GM12878 (cell line): ENCODE results near the gene BMERB1. TPM values are rescaled to one million over a fixed set of nuclear protein-coding genes. Genes with fewer than 3 reads are reported as not detected.

Source experiments
- ATAC-seq: fragments of 200-7000 bp; cut with Tn5 transposase; 3 replicates; pipeline ENCODE4 v1.9.1; 2020; ENCODE audit warnings: mild to moderate bottlenecking, moderate library complexity
- BruUV-seq: library from RNA; stranded (reverse); fragments of 400-500 nt; replicated peaks from 2 replicates; lab custom pipeline; 2021; lab: Mats Ljungman, UMichigan
- CTCF ChIA-PET: fragments of 300-600 bp; sonication (Branson Sonifier 250); formaldehyde crosslinking; extraction: SDS; loops from one replicate; lab custom pipeline; 2021; ENCODE audit warnings: inconsistent platforms; lab: Yijun Ruan, JAX
- POLR2A ChIA-PET: fragments of 350-600 bp; formaldehyde crosslinking; extraction: SDS; loops from one replicate; lab custom pipeline; 2021; ENCODE audit warnings: inconsistent platforms; lab: Charles Lee
- RAD21 ChIA-PET: fragments of 300-600 bp; sonication (Branson Sonifier 250); formaldehyde crosslinking; loops from one replicate; lab custom pipeline; 2023; ENCODE audit warnings: antibody characterized with exemption; ENCODE audit not compliant: unreplicated experiment; lab: Charles Lee
- SMC1A ChIA-PET: fragments of 300-600 bp; sonication (Branson Sonifier 250); formaldehyde crosslinking; loops from one replicate; lab custom pipeline; 2023; ENCODE audit not compliant: unreplicated experiment, uncharacterized antibody; lab: Charles Lee
- DNase-seq: peaks from one replicate; pipeline ENCODE4 v3.0.0-alpha.2; 2011; ENCODE audit warnings: low read depth, low spot score
- FAIRE-seq: peaks from 3 replicates; lab custom pipeline; 2011; peaks lifted over from hg19 to GRCh38; lab: Jason Lieb, UNC
- H2AFZ ChIP-seq: 2 replicates; pipeline ENCODE4 v1.6.0; 2011; ENCODE audit warnings: low read depth, low read length, control low read depth; ENCODE audit not compliant: control insufficient read depth
- H3K27ac ChIP-seq: 2 replicates; pipeline ENCODE4 v1.5.1; 2011; ENCODE audit warnings: control low read depth; ENCODE audit not compliant: control insufficient read depth, insufficient read depth
- H3K27me3 ChIP-seq, 2 experiments: replicated peaks in 1 of 2; 2 replicates each; pipeline versions ENCODE4 v1.6.0 to v1.6.1; 2011; ENCODE audit warnings: low read length in 1 of 2; ENCODE audit not compliant: control insufficient read depth in 2 of 2, insufficient read depth in 2 of 2
- H3K36me3 ChIP-seq, 2 experiments: 2 replicates each; pipeline ENCODE4 v1.5.1; 2011; ENCODE audit warnings: low read length in 1 of 2; ENCODE audit not compliant: control insufficient read depth in 2 of 2, insufficient read depth in 2 of 2
- H3K4me1 ChIP-seq: 2 replicates; pipeline ENCODE4 v1.6.1; 2011; ENCODE audit warnings: mild to moderate bottlenecking, low read length, moderate library complexity, mixed read lengths; ENCODE audit not compliant: control insufficient read depth, insufficient read depth
- H3K4me2 ChIP-seq: 2 replicates; pipeline ENCODE4 v1.6.0; 2011; ENCODE audit warnings: control low read depth; ENCODE audit not compliant: control insufficient read depth, insufficient read depth
- H3K4me3 ChIP-seq: fragments of 200-600 bp; sonication (generic); 2 replicates; pipeline ENCODE4 v1.5.1; 2016
- H3K79me2 ChIP-seq: 2 replicates; pipeline ENCODE4 v1.6.0; 2011; ENCODE audit warnings: low read length; ENCODE audit not compliant: control insufficient read depth, insufficient read depth
- H3K9ac ChIP-seq: 2 replicates; pipeline ENCODE4 v1.8.0; 2011; ENCODE audit warnings: low read length, control low read depth, mixed read lengths; ENCODE audit not compliant: control insufficient read depth, insufficient read depth
- H3K9me3 ChIP-seq: replicated peaks from 3 replicates; pipeline ENCODE4 v1.5.1; 2011; ENCODE audit warnings: mild to moderate bottlenecking, low read length; ENCODE audit not compliant: control insufficient read depth, insufficient read depth
- H4K20me1 ChIP-seq: 2 replicates; pipeline ENCODE4 v1.6.0; 2011; ENCODE audit not compliant: control insufficient read depth, insufficient read depth
- BMI1 ChIP-seq: fragments of 450-650 bp; IDR thresholded peaks from 2 replicates; pipeline ENCODE4 v1.6.1; 2016; ENCODE audit warnings: mild to moderate bottlenecking, moderate library complexity, borderline replicate concordance
- CHD1 ChIP-seq: IDR thresholded peaks from 2 replicates; pipeline ENCODE4 v1.6.1; 2012; ENCODE audit warnings: low read depth, low read length, improper control_type of control experiment
- EGR1 ChIP-seq, 2 experiments: IDR thresholded peaks; 1 replicate in 1 of 2; 2 replicates in 1 of 2; pipeline ENCODE4 v1.6.1; 2011 to 2012; ENCODE audit warnings: low read depth in 2 of 2, low read length in 2 of 2, borderline replicate concordance in 1 of 2, mild to moderate bottlenecking in 1 of 2, moderate library complexity in 1 of 2
- FOXK2 ChIP-seq: fragments of 450-650 bp; IDR thresholded peaks from 2 replicates; pipeline ENCODE4 v1.6.1; 2017; ENCODE audit warnings: mild to moderate bottlenecking, moderate library complexity
- HDAC6 ChIP-seq: fragments of 200-600 bp; sonication (generic); IDR thresholded peaks from one replicate; pipeline ENCODE4 v1.8.0; 2017; ENCODE audit warnings: antibody characterized with exemption; ENCODE audit not compliant: unreplicated experiment
- LARP7 ChIP-seq: fragments of 450-650 bp; IDR thresholded peaks from 2 replicates; pipeline ENCODE4 v1.6.1; 2017; ENCODE audit warnings: mild to moderate bottlenecking
- MEF2A ChIP-seq: IDR thresholded peaks from 2 replicates; pipeline ENCODE4 v1.6.1; 2011; ENCODE audit warnings: low read depth, mild to moderate bottlenecking, low read length, moderate library complexity; ENCODE audit not compliant: insufficient read depth
- MTA3 ChIP-seq: IDR thresholded peaks from 2 replicates; pipeline ENCODE4 v1.6.1; 2012; ENCODE audit warnings: low read length, inconsistent platforms, borderline replicate concordance
- NFIC ChIP-seq: IDR thresholded peaks from 2 replicates; pipeline ENCODE4 v1.6.1; 2012; ENCODE audit warnings: low read depth, mild to moderate bottlenecking, inconsistent platforms, low read length, moderate library complexity
- POLR2AphosphoS5 ChIP-seq: IDR thresholded peaks from 2 replicates; pipeline ENCODE4 v1.6.1; 2011; ENCODE audit warnings: mild to moderate bottlenecking, low read length, inconsistent platforms
- RAD21 ChIP-seq: IDR thresholded peaks from 2 replicates; pipeline ENCODE4 v1.6.1; 2011; ENCODE audit warnings: mild to moderate bottlenecking, low read depth, low read length, moderate library complexity; ENCODE audit not compliant: insufficient read depth
- RB1 ChIP-seq: fragments of 450-650 bp; formaldehyde crosslinking; IDR thresholded peaks from 2 replicates; pipeline ENCODE4 v1.6.1; 2017; ENCODE audit warnings: mild to moderate bottlenecking, borderline replicate concordance
- RBBP5 ChIP-seq: fragments of 200-600 bp; sonication (generic); conservative IDR thresholded peaks from 2 replicates; pipeline ENCODE4 v1.6.1; 2016
- TCF7 ChIP-seq: IDR thresholded peaks from 2 replicates; pipeline ENCODE4 v1.6.1; 2014; ENCODE audit warnings: antibody characterized with exemption, borderline replicate concordance
- ZZZ3 ChIP-seq: IDR thresholded peaks from 2 replicates; pipeline ENCODE4 v1.6.1; 2011; ENCODE audit warnings: low read depth; ENCODE audit not compliant: control insufficient read depth, insufficient read length
- whole genome bisulfite sequencing: methylation state at CpG from one replicate; pipeline ENCODE4 v1.1.6; 2016; ENCODE audit warnings: low lambda C conversion rate; ENCODE audit not compliant: insufficient replicate concordance, insufficient coverage; ENCODE audit errors: missing lambda C conversion rate; 5-methylcytosine and 5-hydroxymethylcytosine counted together
- in situ Hi-C: fragments of 300-500 bp; cut with MboI; formaldehyde crosslinking; loops from 9 replicates; pipeline ENCODE4 v1.14.3; 2018; ENCODE audit warnings: mixed read lengths
- intact Hi-C: fragments of 100-400 bp; cut with micrococcal nuclease; formaldehyde crosslinking; loops from one replicate; pipeline ENCODE4 v1.14.2; 2022; ENCODE audit not compliant: unreplicated experiment
- polyA plus RNA-seq, 11 experiments: library from polyadenylated mRNA; depleted of rRNA in 4 of 11; unstranded in 6 of 11; stranded (reverse) in 5 of 11; fragments of >200 nt; fragmentation: Nextera tagmentation in 4 of 11; fragmentation: Illumina TruSeq in 1 of 11; extraction: Ambion mirVana in 4 of 11; extraction: Trizol in 1 of 11; gene quantifications; 1 replicate in 1 of 11; 2 replicates in 10 of 11; pipeline versions ENCODE4 v1.2.1 to v1.2.3, GENCODE V29; 2011 to 2016; ENCODE audit warnings: inconsistent platforms in 2 of 11, missing spikeins in 2 of 11, low read depth in 1 of 11
- total RNA-seq, 4 experiments: library from RNA; depleted of rRNA in 3 of 4; stranded (reverse); fragments of >200 nt in 3 of 4; fragmentation: Illumina TruSeq in 1 of 4; extraction: Trizol in 1 of 4; gene quantifications; 2 replicates each; pipeline versions ENCODE4 v1.2.1 to v1.2.3, GENCODE V29; 2013 to 2021
- TF ChIP-seq, protein P1 (sequence below): IDR thresholded peaks from 2 replicates; pipeline ENCODE4 v1.6.1; 2011; ENCODE audit warnings: low read depth, mild to moderate bottlenecking, low read length, moderate library complexity, borderline replicate concordance; ENCODE audit errors: extremely low read depth
- TF ChIP-seq, protein P2 (sequence below): IDR thresholded peaks from 2 replicates; pipeline ENCODE4 v1.6.1; 2012; ENCODE audit warnings: low read length, inconsistent platforms

The BMERB1 gene
- total and polyA plus RNA-seq, 10 of the 15 experiments (the other 5 are each of a cell fraction or from before 2014, with no cell fraction given): 0.05 to 0.68 (median 0.34) TPM

GRCh38 chr16:15457958-15458357 lies 23.6 kb downstream of the BMERB1 start:
- no peaks in the 10 kb centered on the region for H3K4me1 ChIP-seq
- H3K4me2 ChIP-seq: no peak overlapping the region
- DNase-seq (no peak), FAIRE-seq (no peak), ATAC-seq (no peak)
- H3K4me3 ChIP-seq: no peak overlapping the region
- H3K27me3 ChIP-seq: no peaks in the 10 kb centered on the region
- no peak overlapping the region for H3K27ac ChIP-seq
- SMC1A ChIA-PET: no interaction called here
- CTCF ChIA-PET: no interaction called here
- no TSS peak for BruUV-seq
- H3K79me2 ChIP-seq: no peaks in the 10 kb centered on the region
- TF ChIP-seq ZZZ3: no peak
- TF ChIP-seq BMI1: no peak
- TF ChIP-seq RAD21: 0 out of 2 replicates have a peak, but pooled peaks have one; percentile 3
- in situ Hi-C loops: no loop called here
- H3K9ac ChIP-seq: no peak overlapping the region
- H3K36me3 ChIP-seq: no peaks in the 10 kb centered on the region
- no peak overlapping the region for H2AFZ ChIP-seq
- no peaks in the 10 kb centered on the region for H3K9me3 ChIP-seq
- intact Hi-C loops: no loop called here
- RAD21 ChIA-PET: no interaction called here
- WGBS: 1% methylated on average over 4 of the region's 4 CpGs
- POLR2A ChIA-PET: no interaction called here
- no peaks in the 10 kb centered on the region for H4K20me1 ChIP-seq

DNA sequence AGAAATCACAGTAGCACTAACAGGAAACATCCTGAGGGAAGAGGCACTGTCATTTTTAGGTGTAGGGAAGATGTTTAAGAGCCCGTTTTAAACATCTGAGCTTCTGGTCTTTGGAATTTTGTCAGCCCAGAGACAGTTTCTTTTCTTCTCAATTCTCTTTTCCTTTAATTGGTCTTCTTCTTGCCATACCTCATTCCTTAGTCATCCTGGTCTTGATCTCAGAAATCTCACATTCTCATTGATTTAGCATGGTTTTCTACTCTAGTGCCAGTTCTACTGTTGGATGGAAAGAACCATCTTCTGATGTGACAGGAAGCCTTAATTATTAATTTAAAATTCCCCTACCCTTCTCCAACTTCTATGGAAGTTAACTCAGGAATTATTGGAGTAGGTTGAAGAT lies 25.4 kb downstream of the BMERB1 start:
- no TSS peak for BruUV-seq
- CTCF ChIA-PET: no interaction called here
- SMC1A ChIA-PET: no interaction called here

More for the DNA sequence above, 25.4 kb downstream of the BMERB1 start:
- DNase-seq (no peak), ATAC-seq (no peak), FAIRE-seq (no peak)
- H3K9me3 ChIP-seq: no peaks in the 10 kb centered on the region
- H3K79me2 ChIP-seq: no peaks in the 10 kb centered on the region
- no peaks in the 10 kb centered on the region for H3K27me3 ChIP-seq
- no peaks in the 10 kb centered on the region for H3K36me3 ChIP-seq
- no peak overlapping the region for H3K4me3 ChIP-seq
- in situ Hi-C loops: no loop called here
- intact Hi-C loops: no loop called here
- ChIA-PET RAD21 (no interaction called here), POLR2A (no interaction called here)
- no peaks in the 10 kb centered on the region for H3K4me1 ChIP-seq
- WGBS: 32% methylated on average over 1 of the region's 1 CpG
- no peak overlapping the region for H3K27ac ChIP-seq
- no peak overlapping the region for H2AFZ ChIP-seq
- H3K4me2 ChIP-seq: no peak overlapping the region
- H3K9ac ChIP-seq: no peak overlapping the region
- no peaks in the 10 kb centered on the region for H4K20me1 ChIP-seq
- TF ChIP-seq, protein P1, sequence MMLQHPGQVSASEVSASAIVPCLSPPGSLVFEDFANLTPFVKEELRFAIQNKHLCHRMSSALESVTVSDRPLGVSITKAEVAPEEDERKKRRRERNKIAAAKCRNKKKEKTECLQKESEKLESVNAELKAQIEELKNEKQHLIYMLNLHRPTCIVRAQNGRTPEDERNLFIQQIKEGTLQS: no peak
- TF ChIP-seq MEF2A (no peak), EGR1 (IDR thresholded peaks at IDR 0.05; ENCODE audit: borderline replicate concordance in 1 of 2, low read depth in 2 of 2, low read length in 2 of 2) (no peak), NFIC (no peak), POLR2AphosphoS5 (no peak), CHD1 (no peak), HDAC6 (no peak), FOXK2 (no peak), RBBP5 (no peak), MTA3 (no peak), RB1 (no peak), LARP7 (no peak), TCF7 (no peak)
- TF ChIP-seq, protein P2, sequence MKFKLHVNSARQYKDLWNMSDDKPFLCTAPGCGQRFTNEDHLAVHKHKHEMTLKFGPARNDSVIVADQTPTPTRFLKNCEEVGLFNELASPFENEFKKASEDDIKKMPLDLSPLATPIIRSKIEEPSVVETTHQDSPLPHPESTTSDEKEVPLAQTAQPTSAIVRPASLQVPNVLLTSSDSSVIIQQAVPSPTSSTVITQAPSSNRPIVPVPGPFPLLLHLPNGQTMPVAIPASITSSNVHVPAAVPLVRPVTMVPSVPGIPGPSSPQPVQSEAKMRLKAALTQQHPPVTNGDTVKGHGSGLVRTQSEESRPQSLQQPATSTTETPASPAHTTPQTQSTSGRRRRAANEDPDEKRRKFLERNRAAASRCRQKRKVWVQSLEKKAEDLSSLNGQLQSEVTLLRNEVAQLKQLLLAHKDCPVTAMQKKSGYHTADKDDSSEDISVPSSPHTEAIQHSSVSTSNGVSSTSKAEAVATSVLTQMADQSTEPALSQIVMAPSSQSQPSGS: no peak
